ENCODE data around the gene TBC1D9B.

Gene TBC1D9B

DNA sequence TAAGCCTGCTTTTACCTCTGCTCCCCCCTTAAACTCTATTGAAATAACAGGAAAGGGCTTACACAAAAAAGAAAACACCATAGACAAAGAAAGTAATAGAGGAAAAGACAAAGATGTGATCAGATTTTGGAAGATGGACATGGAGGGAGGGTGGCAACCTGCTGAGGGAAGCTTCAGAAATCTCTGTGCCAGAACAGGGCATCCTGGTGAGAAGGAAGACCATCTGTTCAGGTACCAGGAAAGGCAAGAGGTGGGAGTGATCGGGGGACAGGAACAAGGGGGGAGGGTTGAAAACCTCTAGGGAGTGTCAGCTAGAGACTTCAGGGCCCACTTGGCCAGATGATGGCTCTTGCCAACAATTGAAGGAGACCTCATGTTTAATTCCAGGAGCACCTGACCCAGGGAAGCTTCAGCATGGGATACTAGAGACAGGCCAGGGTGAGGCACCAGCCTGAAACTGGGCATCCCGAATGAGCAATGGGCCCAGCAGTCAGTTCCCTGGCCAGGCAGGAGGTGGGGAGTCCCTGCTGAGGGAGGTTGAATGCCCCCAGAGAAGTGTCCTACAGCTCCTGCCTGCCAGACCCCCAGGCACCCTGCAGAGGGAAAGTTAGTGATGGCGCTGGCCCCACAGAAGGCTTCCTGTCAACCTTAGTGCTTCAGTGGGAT, 78.8 kb downstream of the TBC1D9B start:
- DNase-seq (ENCODE audit: low read depth) = no peak
- TF ChIP-seq, protein P1, sequence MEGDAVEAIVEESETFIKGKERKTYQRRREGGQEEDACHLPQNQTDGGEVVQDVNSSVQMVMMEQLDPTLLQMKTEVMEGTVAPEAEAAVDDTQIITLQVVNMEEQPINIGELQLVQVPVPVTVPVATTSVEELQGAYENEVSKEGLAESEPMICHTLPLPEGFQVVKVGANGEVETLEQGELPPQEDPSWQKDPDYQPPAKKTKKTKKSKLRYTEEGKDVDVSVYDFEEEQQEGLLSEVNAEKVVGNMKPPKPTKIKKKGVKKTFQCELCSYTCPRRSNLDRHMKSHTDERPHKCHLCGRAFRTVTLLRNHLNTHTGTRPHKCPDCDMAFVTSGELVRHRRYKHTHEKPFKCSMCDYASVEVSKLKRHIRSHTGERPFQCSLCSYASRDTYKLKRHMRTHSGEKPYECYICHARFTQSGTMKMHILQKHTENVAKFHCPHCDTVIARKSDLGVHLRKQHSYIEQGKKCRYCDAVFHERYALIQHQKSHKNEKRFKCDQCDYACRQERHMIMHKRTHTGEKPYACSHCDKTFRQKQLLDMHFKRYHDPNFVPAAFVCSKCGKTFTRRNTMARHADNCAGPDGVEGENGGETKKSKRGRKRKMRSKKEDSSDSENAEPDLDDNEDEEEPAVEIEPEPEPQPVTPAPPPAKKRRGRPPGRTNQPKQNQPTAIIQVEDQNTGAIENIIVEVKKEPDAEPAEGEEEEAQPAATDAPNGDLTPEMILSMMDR (IDR thresholded peaks at IDR 0.05; ENCODE audit: low read length, missing control alignments) = no peak
- no peak overlapping the region for H3K4me3 ChIP-seq (replicated peaks; ENCODE audit: low read depth, low read length)

DNA sequence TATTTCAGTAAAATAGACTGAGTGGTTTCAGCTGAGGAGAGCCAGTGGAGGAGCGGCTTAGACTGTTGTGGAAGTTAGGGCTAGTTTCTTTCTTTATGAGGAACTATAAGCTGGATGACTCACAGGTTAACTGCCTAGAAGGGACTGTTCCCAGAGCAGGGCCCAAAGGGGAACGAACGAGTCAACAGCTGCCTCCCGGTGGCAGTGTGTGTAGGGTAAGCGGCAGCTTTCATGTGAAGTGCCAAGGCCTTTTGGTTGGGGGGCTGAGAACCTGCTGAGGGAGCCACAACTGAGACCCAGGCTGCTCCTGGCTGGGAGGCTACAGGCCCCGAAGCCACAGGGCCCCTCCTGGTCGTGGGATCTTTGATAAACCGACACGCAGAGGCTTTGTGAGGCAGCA, 80.0 kb downstream of the TBC1D9B start:
- TF ChIP-seq, protein P1 (IDR thresholded peaks at IDR 0.05; ENCODE audit: low read length, missing control alignments) = no peak
- DNase-seq (ENCODE audit: low read depth) = no peak
- H3K4me3 ChIP-seq (replicated peaks; ENCODE audit: low read depth, low read length) = no peak overlapping the region

- no peak for DNase-seq (ENCODE audit: low read depth)
- H3K4me3 ChIP-seq (replicated peaks; ENCODE audit: low read depth, low read length) = peak overlapping the region; percentile 21
- TF ChIP-seq, protein P1 (IDR thresholded peaks at IDR 0.05; ENCODE audit: low read length, missing control alignments) = no peak
These were observed 82.0 kb downstream of the TBC1D9B start for GRCh38 chr5:179825655-179826182.

GRCh38 chr5:179824745-179825112, 83.0 kb downstream of the TBC1D9B start:
- no peak for DNase-seq (ENCODE audit: low read depth)
- TF ChIP-seq, protein P1 (IDR thresholded peaks at IDR 0.05; ENCODE audit: low read length, missing control alignments) = no peak
- H3K4me3 ChIP-seq (replicated peaks; ENCODE audit: low read depth, low read length) = peak overlapping the region; percentile 86

DNA sequence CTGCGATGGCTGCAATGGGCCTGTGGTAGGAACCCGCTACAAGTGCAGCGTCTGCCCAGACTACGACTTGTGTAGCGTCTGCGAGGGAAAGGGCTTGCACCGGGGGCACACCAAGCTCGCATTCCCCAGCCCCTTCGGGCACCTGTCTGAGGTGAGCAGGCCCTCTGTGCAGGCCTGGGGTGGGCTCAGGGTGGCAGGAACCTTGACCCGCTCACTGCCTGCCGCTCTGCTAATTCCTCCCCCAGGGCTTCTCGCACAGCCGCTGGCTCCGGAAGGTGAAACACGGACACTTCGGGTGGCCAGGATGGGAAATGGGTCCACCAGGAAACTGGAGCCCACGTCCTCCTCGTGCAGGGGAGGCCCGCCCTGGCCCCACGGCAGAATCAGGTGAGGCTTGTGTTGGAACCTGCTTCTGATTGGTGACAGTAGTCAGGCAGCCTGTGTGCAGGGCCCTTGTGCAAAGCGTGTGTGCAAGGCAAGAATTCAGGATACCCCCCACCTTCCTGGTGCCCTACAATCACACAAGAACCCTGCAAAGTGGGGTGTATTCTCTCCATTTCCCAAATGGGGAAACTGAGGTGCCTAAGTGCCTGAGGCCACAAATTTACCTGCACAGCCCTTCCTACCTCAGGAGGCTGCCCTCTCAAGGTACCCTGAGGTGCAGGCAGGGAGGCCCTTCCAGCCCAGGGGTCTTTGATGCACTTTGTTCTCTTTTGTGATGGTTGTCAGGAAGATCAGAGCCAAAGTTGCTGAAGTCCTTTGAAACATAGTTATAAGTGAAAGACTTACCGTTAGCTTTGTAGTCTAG, 83.6 kb downstream of the TBC1D9B start:
- DNase-seq (ENCODE audit: low read depth) = no peak
- peak overlapping the region; percentile 86 for H3K4me3 ChIP-seq (replicated peaks; ENCODE audit: low read depth, low read length)
- TF ChIP-seq, protein P1 (IDR thresholded peaks at IDR 0.05; ENCODE audit: low read length, missing control alignments) = no peak

DNA sequence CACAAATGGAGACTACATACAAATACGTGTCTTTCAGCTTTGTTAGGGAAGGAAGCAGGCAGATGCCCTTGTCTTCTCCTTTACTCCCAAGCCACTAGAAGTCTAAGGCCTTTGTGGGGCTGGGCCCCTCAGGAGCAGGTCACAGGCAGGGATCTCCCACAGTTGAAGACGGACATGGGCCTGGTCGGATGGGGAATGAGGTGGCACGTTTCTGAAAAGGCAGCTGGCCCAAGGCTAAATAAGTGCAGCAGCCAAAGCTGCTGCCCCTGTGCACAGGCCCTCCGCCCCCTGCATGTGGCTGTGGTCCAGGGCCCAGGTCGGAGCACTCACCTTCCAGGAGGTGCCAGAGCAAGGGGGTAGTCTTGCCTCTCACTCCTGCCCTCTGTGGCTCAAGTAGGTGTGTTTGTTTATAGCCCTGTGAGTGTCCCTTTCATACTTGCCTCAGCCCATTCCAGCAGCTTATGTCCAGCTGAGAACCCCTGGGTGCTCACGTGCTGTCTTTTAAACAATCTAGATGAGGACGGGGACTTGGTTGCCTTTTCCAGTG, 85.2 kb downstream of the TBC1D9B start:
- DNase-seq (ENCODE audit: low read depth) = no peak
- TF ChIP-seq, protein P1 (IDR thresholded peaks at IDR 0.05; ENCODE audit: low read length, missing control alignments) = no peak
- peak overlapping the region; percentile 86 for H3K4me3 ChIP-seq (replicated peaks; ENCODE audit: low read depth, low read length)
